ENCODE measurements around the gene GDPD1. TPM values are rescaled to one million over a fixed set of nuclear protein-coding genes. Genes with fewer than 3 reads are reported as not detected.

The GDPD1 gene
- total and polyA plus RNA-seq, 9 of the 15 experiments (the other 6 are each of a cell fraction or from before 2014, with no cell fraction given), result 5.7 to 15.2 (median 9.3) TPM

DNA sequence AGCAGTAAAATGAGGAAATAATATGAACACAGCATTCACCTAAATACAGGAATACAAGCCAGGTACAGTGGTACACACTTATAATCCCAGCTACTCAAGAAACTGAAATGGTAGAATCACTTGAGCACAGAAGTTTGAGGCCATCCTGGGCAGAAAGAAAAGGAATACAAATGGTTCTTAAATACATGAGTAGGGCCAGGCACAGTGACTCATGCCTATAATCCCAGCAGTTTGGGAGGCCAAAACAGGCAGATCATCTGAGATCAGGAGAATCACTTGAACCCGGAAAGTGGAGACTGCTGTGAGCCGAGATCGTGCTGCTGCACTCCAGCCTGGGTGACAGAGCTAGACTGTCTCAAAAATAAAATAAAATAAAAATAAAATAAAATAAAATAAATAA lies 33.5 kb upstream of the GDPD1 start:
- ATAC-seq (no peak), FAIRE-seq (no peak), DNase-seq (ENCODE audit: extremely low read depth in 1 of 4, low spot score in 3 of 4) (no peak)
- Histone ChIP-seq H4K20me1 (replicated peaks; ENCODE audit: control insufficient read depth, insufficient read depth, low read length) (no peaks in the 10 kb centered on the region), H3K36me3 (ENCODE audit: control insufficient read depth, insufficient read depth, low read length) (peaks cover 47% of the 10 kb centered on the region; the same call in 2 of the 3 replicates), H3K9ac (ENCODE audit: insufficient read depth in 1 of 2, low read depth in 2 of 2, low read length in 2 of 2) (no peak overlapping the region), H3K4me3 (no peak overlapping the region), H3K4me1 (replicated peaks in 1 of 2; ENCODE audit: control insufficient read depth in 2 of 2, insufficient read depth in 2 of 2, low read length in 2 of 2) (no peaks in the 10 kb centered on the region), H3K27me3 (ENCODE audit: control insufficient read depth in 2 of 2, insufficient read depth in 2 of 2, low read length in 2 of 2) (no peaks in the 10 kb centered on the region), H3K9me1 (ENCODE audit: control insufficient read depth, insufficient read depth, low read length) (no peaks in the 10 kb centered on the region), H3K27ac (ENCODE audit: extremely low read depth, low read depth, low read length) (no peak overlapping the region), H3K79me2 (ENCODE audit: control insufficient read depth, insufficient read depth, low read length) (no peaks in the 10 kb centered on the region), H3K9me3 (replicated peaks; ENCODE audit: control insufficient read depth, insufficient read depth, low read depth, low read length) (no peaks in the 10 kb centered on the region), H3K4me2 (ENCODE audit: insufficient read depth, low read length) (no peak overlapping the region), H2AFZ (ENCODE audit: low read depth, low read length) (no peak overlapping the region)
- TF ChIP-seq UBTF (IDR thresholded peaks at IDR 0.05; ENCODE audit: borderline replicate concordance in 1 of 2, low read depth in 2 of 2, low read length in 2 of 2), result no peak
- no peak for TF ChIP-seq MITF (IDR thresholded peaks at IDR 0.05)
- no peak for TF ChIP-seq SP1 (CRISPR knock-in tag; IDR thresholded peaks at IDR 0.05)
- TF ChIP-seq, protein P1, sequence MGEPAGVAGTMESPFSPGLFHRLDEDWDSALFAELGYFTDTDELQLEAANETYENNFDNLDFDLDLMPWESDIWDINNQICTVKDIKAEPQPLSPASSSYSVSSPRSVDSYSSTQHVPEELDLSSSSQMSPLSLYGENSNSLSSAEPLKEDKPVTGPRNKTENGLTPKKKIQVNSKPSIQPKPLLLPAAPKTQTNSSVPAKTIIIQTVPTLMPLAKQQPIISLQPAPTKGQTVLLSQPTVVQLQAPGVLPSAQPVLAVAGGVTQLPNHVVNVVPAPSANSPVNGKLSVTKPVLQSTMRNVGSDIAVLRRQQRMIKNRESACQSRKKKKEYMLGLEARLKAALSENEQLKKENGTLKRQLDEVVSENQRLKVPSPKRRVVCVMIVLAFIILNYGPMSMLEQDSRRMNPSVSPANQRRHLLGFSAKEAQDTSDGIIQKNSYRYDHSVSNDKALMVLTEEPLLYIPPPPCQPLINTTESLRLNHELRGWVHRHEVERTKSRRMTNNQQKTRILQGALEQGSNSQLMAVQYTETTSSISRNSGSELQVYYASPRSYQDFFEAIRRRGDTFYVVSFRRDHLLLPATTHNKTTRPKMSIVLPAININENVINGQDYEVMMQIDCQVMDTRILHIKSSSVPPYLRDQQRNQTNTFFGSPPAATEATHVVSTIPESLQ (CRISPR knock-in tag; IDR thresholded peaks at IDR 0.05), result no peak
- TF ChIP-seq IFI16 (CRISPR knock-in tag; IDR thresholded peaks at IDR 0.05), result no peak
- no peak for TF ChIP-seq SMAD1 (IDR thresholded peaks at IDR 0.05; ENCODE audit: low read depth, low read length, partially characterized antibody)
- no peak for TF ChIP-seq ATF1 (CRISPR knock-in tag; IDR thresholded peaks at IDR 0.05)
- TF ChIP-seq ATF1 (tag; IDR thresholded peaks at IDR 0.05), result no peak
- no peak for TF ChIP-seq CC2D1A (IDR thresholded peaks at IDR 0.05)
- no peak for TF ChIP-seq RBM17 (IDR thresholded peaks at IDR 0.05; ENCODE audit: borderline replicate concordance, low read depth, low read length)
- no peak for TF ChIP-seq ZFX (CRISPR knock-in tag; IDR thresholded peaks at IDR 0.05)
- no peak for TF ChIP-seq MED1 (CRISPR knock-in tag; IDR thresholded peaks at IDR 0.05; ENCODE audit: borderline replicate concordance)
- no TSS peak for BruUV-seq (replicated peaks)
- intact Hi-C loops (cut with micrococcal nuclease), result no loop called here
- in situ Hi-C loops (cut with MboI), result no loop called here
- ChIA-PET POLR2A (no interaction called here), CTCF (ENCODE audit: low intra/inter-chr PET ratio) (no interaction called here)
- WGBS (ENCODE audit: insufficient coverage, low coverage, missing lambda C conversion rate), result 100% methylated on average over 3 of the region's 3 CpGs

Data from K562 (cell line).